ENCODE measurements around the gene PRTN3. TPM values are rescaled to one million over a fixed set of nuclear protein-coding genes. Genes with fewer than 3 reads are reported as not detected.

Gene PRTN3
- total and polyA plus RNA-seq, 4 donors, result 0.17 to 225 (median 1.7) TPM

DNA sequence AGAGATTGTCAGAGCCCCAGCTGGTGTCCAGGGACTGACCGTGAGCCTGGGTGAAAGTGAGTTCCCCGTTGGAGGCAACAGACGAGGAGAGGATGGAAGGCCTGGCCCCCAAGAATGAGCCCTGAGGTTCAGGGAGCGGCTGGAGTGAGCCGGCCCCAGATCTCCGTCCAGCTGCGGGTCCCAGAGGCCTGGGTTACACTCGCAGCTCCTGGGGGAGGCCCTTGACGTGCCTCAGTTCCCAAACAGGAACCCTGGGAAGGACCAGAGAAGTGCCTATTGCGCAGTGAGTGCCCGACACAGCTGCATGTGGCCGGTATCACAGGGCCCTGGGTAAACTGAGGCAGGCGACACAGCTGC is 10.2 kb downstream of the PRTN3 start:
- no peaks in the 10 kb centered on the region for H3K9me3 ChIP-seq (ENCODE audit: control insufficient read depth in 4 of 4, low read length in 3 of 4)
- H3K9ac ChIP-seq (ENCODE audit: low read depth in 1 of 2, low read length in 2 of 2), result no peak overlapping the region
- TF ChIP-seq, protein P1, sequence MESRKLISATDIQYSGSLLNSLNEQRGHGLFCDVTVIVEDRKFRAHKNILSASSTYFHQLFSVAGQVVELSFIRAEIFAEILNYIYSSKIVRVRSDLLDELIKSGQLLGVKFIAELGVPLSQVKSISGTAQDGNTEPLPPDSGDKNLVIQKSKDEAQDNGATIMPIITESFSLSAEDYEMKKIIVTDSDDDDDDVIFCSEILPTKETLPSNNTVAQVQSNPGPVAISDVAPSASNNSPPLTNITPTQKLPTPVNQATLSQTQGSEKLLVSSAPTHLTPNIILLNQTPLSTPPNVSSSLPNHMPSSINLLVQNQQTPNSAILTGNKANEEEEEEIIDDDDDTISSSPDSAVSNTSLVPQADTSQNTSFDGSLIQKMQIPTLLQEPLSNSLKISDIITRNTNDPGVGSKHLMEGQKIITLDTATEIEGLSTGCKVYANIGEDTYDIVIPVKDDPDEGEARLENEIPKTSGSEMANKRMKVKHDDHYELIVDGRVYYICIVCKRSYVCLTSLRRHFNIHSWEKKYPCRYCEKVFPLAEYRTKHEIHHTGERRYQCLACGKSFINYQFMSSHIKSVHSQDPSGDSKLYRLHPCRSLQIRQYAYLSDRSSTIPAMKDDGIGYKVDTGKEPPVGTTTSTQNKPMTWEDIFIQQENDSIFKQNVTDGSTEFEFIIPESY (IDR thresholded peaks at IDR 0.05), result no peak
- no peak for TF ChIP-seq JUND (IDR thresholded peaks at IDR 0.05)
- TF ChIP-seq, protein P2, sequence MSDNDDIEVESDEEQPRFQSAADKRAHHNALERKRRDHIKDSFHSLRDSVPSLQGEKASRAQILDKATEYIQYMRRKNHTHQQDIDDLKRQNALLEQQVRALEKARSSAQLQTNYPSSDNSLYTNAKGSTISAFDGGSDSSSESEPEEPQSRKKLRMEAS (IDR thresholded peaks at IDR 0.05), result no peak
- no peak for TF ChIP-seq YY1 (IDR thresholded peaks at IDR 0.05)
- H3K36me3 ChIP-seq (ENCODE audit: control insufficient read depth in 4 of 4, insufficient read depth in 3 of 4, low read depth in 1 of 4, low read length in 3 of 4), result no peaks in the 10 kb centered on the region
- no peak for DNase-seq (ENCODE audit: low spot score)
- H3K27ac ChIP-seq (ENCODE audit: low read depth in 1 of 2, low read length in 2 of 2), result peak overlapping the region; percentile 34 to 44
- peaks cover 5 to 12% (median 8%) of the 10 kb centered on the region in 4 donors for H3K4me1 ChIP-seq (ENCODE audit: control insufficient read depth in 4 of 4, insufficient read depth in 4 of 4, low read length in 3 of 4)
- peaks cover 0 to 2% (median 0%) of the 10 kb centered on the region in 4 donors for H3K27me3 ChIP-seq (ENCODE audit: control insufficient read depth in 4 of 4, insufficient read depth in 4 of 4, low read length in 3 of 4)
- no peak overlapping the region for H3K4me3 ChIP-seq (ENCODE audit: low read depth in 1 of 3, low read length in 3 of 3)
- 42% methylated on average over 13 of the region's 13 CpGs for WGBS

DNA sequence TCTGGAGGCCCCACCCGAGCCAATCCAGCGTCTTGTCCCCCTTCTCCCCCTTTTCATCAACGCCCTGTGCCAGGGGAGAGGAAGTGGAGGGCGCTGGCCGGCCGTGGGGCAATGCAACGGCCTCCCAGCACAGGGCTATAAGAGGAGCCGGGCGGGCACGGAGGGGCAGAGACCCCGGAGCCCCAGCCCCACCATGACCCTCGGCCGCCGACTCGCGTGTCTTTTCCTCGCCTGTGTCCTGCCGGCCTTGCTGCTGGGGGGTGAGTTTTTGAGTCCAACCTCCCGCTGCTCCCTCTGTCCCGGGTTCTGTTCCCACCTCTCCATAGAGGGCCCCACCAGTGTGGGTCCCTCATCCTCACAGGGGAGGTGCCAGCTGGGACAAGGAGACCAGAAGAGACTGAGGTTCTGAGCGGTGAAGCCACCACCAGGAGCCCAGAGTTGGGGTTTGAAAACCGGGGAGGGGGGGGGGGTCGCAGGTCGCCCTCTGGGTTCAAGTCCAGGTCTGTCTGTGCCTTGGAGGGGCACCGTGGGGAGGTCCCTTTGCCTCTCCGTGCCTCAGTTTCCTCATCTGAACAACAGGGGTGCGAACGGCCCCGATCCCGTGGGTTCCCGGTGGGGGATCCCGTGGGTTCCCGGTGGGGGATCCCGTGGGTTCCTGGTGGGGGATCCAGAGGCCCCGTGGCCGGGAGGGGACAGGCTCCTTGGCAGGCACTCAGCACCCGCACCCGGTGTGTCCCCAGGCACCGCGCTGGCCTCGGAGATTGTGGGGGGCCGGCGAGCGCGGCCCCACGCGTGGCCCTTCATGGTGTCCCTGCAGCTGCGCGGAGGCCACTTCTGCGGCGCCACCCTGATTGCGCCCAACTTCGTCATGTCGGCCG is 11.6 kb downstream of the PRTN3 start, which contains the start of gene ELANE:
ELANE (plus strand) TSS at position 168 of the 878 bp plus-strand sequence; CDS start at position 194, 26 bp downstream.
- no peaks in the 10 kb centered on the region for H3K27me3 ChIP-seq (ENCODE audit: control insufficient read depth in 4 of 4, insufficient read depth in 4 of 4, low read length in 3 of 4)

More for the DNA sequence above, 11.6 kb downstream of the PRTN3 start, which contains the start of gene ELANE:
- no peaks in the 10 kb centered on the region for H3K36me3 ChIP-seq (ENCODE audit: control insufficient read depth in 4 of 4, insufficient read depth in 3 of 4, low read depth in 1 of 4, low read length in 3 of 4)
- WGBS, result 68% methylated on average over 55 of the region's 55 CpGs
- no peak within 1 kb of the TSS for H3K9ac ChIP-seq (ENCODE audit: low read depth in 1 of 2, low read length in 2 of 2)
- H3K4me1 ChIP-seq (ENCODE audit: control insufficient read depth in 4 of 4, insufficient read depth in 4 of 4, low read length in 3 of 4), result peaks cover 5 to 12% (median 8%) of the 10 kb centered on the region in 4 donors
- H3K4me3 ChIP-seq (ENCODE audit: low read depth in 1 of 3, low read length in 3 of 3), result no peak within 1 kb of the TSS
- H3K9me3 ChIP-seq (ENCODE audit: control insufficient read depth in 4 of 4, low read length in 3 of 4), result no peaks in the 10 kb centered on the region
- DNase-seq (ENCODE audit: low spot score), result no peak
- TF ChIP-seq HNF4G (IDR thresholded peaks at IDR 0.05) (no peak), YY1 (IDR thresholded peaks at IDR 0.05) (no peak), SP1 (IDR thresholded peaks at IDR 0.05) (no peak), FOXA1 (IDR thresholded peaks at IDR 0.05) (no peak), EGR1 (IDR thresholded peaks at IDR 0.05; ENCODE audit: low read depth in 2 of 2) (no peak), FOXA2 (IDR thresholded peaks at IDR 0.05) (no peak), TAF1 (conservative IDR thresholded peaks at IDR 0.05) (no peak), JUND (IDR thresholded peaks at IDR 0.05) (no peak)
- TF ChIP-seq, protein P1 (IDR thresholded peaks at IDR 0.05), result no peak
- TF ChIP-seq, protein P2 (IDR thresholded peaks at IDR 0.05), result no peak
- TF ChIP-seq, protein P3, sequence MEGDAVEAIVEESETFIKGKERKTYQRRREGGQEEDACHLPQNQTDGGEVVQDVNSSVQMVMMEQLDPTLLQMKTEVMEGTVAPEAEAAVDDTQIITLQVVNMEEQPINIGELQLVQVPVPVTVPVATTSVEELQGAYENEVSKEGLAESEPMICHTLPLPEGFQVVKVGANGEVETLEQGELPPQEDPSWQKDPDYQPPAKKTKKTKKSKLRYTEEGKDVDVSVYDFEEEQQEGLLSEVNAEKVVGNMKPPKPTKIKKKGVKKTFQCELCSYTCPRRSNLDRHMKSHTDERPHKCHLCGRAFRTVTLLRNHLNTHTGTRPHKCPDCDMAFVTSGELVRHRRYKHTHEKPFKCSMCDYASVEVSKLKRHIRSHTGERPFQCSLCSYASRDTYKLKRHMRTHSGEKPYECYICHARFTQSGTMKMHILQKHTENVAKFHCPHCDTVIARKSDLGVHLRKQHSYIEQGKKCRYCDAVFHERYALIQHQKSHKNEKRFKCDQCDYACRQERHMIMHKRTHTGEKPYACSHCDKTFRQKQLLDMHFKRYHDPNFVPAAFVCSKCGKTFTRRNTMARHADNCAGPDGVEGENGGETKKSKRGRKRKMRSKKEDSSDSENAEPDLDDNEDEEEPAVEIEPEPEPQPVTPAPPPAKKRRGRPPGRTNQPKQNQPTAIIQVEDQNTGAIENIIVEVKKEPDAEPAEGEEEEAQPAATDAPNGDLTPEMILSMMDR (IDR thresholded peaks at IDR 0.05; ENCODE audit: low read depth, low read length, missing input control), result no peak
- peak within 1 kb of the TSS; percentile 34 to 44 for H3K27ac ChIP-seq (ENCODE audit: low read depth in 1 of 2, low read length in 2 of 2)

Data from liver (tissue), 9 donors.